PC-3 (cell line): Measurements from ENCODE around the gene HIPK2. TPM values are rescaled to one million over a fixed set of nuclear protein-coding genes. Genes with fewer than 3 reads are reported as not detected.

ENCODE experiments used
- ATAC-seq: fragments of 200-7000 bp; cut with Tn5 transposase; 2 replicates; pipeline ENCODE4 v1.9.1; 2020; ENCODE audit warnings: mild to moderate bottlenecking, moderate library complexity
- BruUV-seq: library from RNA; stranded (reverse); fragments of 400-500 nt; replicated peaks from 2 replicates; lab custom pipeline; 2021; lab: Mats Ljungman, UMichigan
- CTCF ChIA-PET: fragments of 300-600 bp; sonication (Branson Sonifier 250); formaldehyde crosslinking; loops from one replicate; lab custom pipeline; 2022; ENCODE audit warnings: antibody characterized with exemption; lab: Charles Lee
- POLR2A ChIA-PET: fragments of 300-600 bp; sonication (Branson Sonifier 250); formaldehyde crosslinking; loops from one replicate; lab custom pipeline; 2022; ENCODE audit warnings: antibody characterized with exemption; ENCODE audit not compliant: unreplicated experiment; lab: Charles Lee
- DNase-seq: peaks from one replicate; pipeline ENCODE4 v3.0.0-alpha.2; 2015
- H2AFZ ChIP-seq: fragments of 300-600 bp; sonication (generic); 2 replicates; pipeline ENCODE4 v1.6.0; 2016; ENCODE audit warnings: antibody characterized with exemption, low read length
- H3F3A ChIP-seq: fragments of 300-600 bp; sonication (generic); one replicate; pipeline ENCODE4 v1.6.0; 2017; ENCODE audit warnings: antibody characterized with exemption, low read length, control low read depth, mild to moderate bottlenecking; ENCODE audit not compliant: unreplicated experiment
- H3K27ac ChIP-seq: fragments of 300-600 bp; sonication (generic); 2 replicates; pipeline ENCODE4 v1.5.1; 2016; ENCODE audit warnings: mild to moderate bottlenecking, low read length
- H3K27me3 ChIP-seq: fragments of 300-600 bp; sonication (generic); 2 replicates; pipeline ENCODE4 v1.6.1; 2016; ENCODE audit warnings: low read length, mixed read lengths
- H3K36me3 ChIP-seq: fragments of 300-600 bp; sonication (generic); 2 replicates; pipeline ENCODE4 v1.6.1; 2016; ENCODE audit warnings: low read depth, mixed run types, low read length, mixed read lengths
- H3K4me1 ChIP-seq: fragments of 300-600 bp; sonication (generic); 2 replicates; pipeline ENCODE4 v1.5.1; 2016; ENCODE audit warnings: low read length; ENCODE audit not compliant: insufficient read depth
- H3K4me2 ChIP-seq: fragments of 300-600 bp; sonication (generic); 2 replicates; pipeline ENCODE4 v1.6.0; 2016; ENCODE audit warnings: low read length
- H3K4me3 ChIP-seq: fragments of 300-600 bp; sonication (generic); 2 replicates; pipeline ENCODE4 v1.5.1; 2016; ENCODE audit warnings: mild to moderate bottlenecking, low read length, mixed read lengths
- H3K79me2 ChIP-seq: fragments of 300-600 bp; sonication (generic); 2 replicates; pipeline ENCODE4 v1.6.1; 2017; ENCODE audit warnings: low read length, mixed read lengths
- H3K9ac ChIP-seq: fragments of 300-600 bp; sonication (generic); 2 replicates; pipeline ENCODE4 v1.6.0; 2016; ENCODE audit warnings: mild to moderate bottlenecking, low read length
- H3K9me2 ChIP-seq: fragments of 300-600 bp; sonication (generic); replicated peaks from 2 replicates; pipeline ENCODE4 v1.6.1; 2016; ENCODE audit warnings: mixed run types, low read length, mixed read lengths
- H3K9me3 ChIP-seq: fragments of 300-600 bp; sonication (generic); 2 replicates; pipeline ENCODE4 v1.6.1; 2016; ENCODE audit warnings: low read length, mixed read lengths
- H4K20me1 ChIP-seq: fragments of 300-600 bp; sonication (generic); 2 replicates; pipeline ENCODE4 v1.6.1; 2016; ENCODE audit warnings: low read length, mixed read lengths
- CTCF ChIP-seq: fragments of 300-600 bp; sonication (generic); conservative IDR thresholded peaks from 2 replicates; pipeline ENCODE4 v1.5.1; 2017; ENCODE audit warnings: antibody characterized with exemption, low read depth, mild to moderate bottlenecking, low read length
- EZH2 ChIP-seq: fragments of 300-600 bp; sonication (generic); IDR thresholded peaks from one replicate; pipeline ENCODE4 v1.6.1; 2017; ENCODE audit warnings: antibody characterized with exemption, mild to moderate bottlenecking, low read length; ENCODE audit not compliant: unreplicated experiment
- EZH2phosphoT487 ChIP-seq: fragments of 300-600 bp; sonication (generic); IDR thresholded peaks from 2 replicates; pipeline ENCODE4 v1.6.1; 2018; ENCODE audit warnings: mild to moderate bottlenecking, antibody characterized with exemption, low read length, borderline replicate concordance
- intact Hi-C: fragments of 100-400 bp; cut with micrococcal nuclease; formaldehyde crosslinking; loops from 2 replicates; pipeline ENCODE4 v1.9.0; 2023
- total RNA-seq: library from RNA; depleted of rRNA; stranded (reverse); fragments of >200 nt; gene quantifications from 2 replicates; pipeline ENCODE4 v1.2.3, GENCODE V29; 2014

The HIPK2 gene
- total RNA-seq, 1 experiment from 2014 or later: 38.1 TPM

- CTCF ChIA-PET: no interaction called here
- Histone ChIP-seq H3K27ac (no peak overlapping the region), H3K4me2 (no peak overlapping the region), H3F3A (no peaks in the 10 kb centered on the region), H3K36me3 (no peaks in the 10 kb centered on the region), H3K4me1 (peaks cover 9% of the 10 kb centered on the region), H3K9ac (no peak overlapping the region), H3K9me3 (no peaks in the 10 kb centered on the region), H3K4me3 (no peak overlapping the region), H3K27me3 (no peaks in the 10 kb centered on the region), H2AFZ (no peak overlapping the region), H3K79me2 (no peaks in the 10 kb centered on the region), H3K9me2 (no peaks in the 10 kb centered on the region), H4K20me1 (no peaks in the 10 kb centered on the region)
- no peak for TF ChIP-seq EZH2
- TF ChIP-seq CTCF: no peak
- TF ChIP-seq EZH2phosphoT487: no peak
- POLR2A ChIA-PET: no interaction called here
- DNase-seq (no peak), ATAC-seq (no peak)
- intact Hi-C loops: no loop called here
- BruUV-seq: no TSS peak
Observed at GRCh38 chr7:139821349-139822105, 43.7 kb upstream of the HIPK2 start.

- Histone ChIP-seq H3F3A (no peaks in the 10 kb centered on the region), H3K27me3 (no peaks in the 10 kb centered on the region), H3K4me3 (no peak overlapping the region), H3K36me3 (no peaks in the 10 kb centered on the region), H3K79me2 (no peaks in the 10 kb centered on the region), H3K9ac (no peak overlapping the region), H4K20me1 (no peaks in the 10 kb centered on the region), H3K9me2 (no peaks in the 10 kb centered on the region), H2AFZ (no peak overlapping the region), H3K4me2 (no peak overlapping the region), H3K4me1 (no peaks in the 10 kb centered on the region), H3K9me3 (no peaks in the 10 kb centered on the region), H3K27ac (no peak overlapping the region)
- DNase-seq (no peak), ATAC-seq (no peak)
- POLR2A ChIA-PET: no interaction called here
- TF ChIP-seq CTCF (no peak), EZH2phosphoT487 (no peak), EZH2 (no peak)
- BruUV-seq: no TSS peak
- intact Hi-C loops: no loop called here
- CTCF ChIA-PET: no interaction called here
Observed at GRCh38 chr7:139820089-139820488, 42.3 kb upstream of the HIPK2 start.

DNA sequence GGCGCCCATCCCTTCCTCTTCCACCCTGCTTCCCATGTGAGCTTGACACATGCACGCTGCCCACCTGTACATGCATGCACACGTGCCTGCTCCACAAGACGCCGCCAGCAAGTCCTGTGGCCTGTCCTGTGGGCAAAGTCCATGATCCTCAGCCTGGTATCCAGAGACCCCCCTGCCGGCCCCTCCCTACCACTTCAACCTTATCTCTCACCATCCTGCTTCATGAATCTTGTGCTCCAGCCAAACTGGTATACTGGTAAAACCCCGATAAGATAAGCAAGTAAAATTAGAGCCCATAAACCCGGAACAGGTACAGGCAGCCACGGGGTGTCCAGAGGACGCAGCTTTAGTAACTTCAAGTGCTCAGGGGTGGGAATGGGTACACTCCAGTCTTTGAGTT lies 39.5 kb upstream of the HIPK2 start:
- intact Hi-C loops: no loop called here
- H3K4me2 ChIP-seq: no peak overlapping the region
- no peaks in the 10 kb centered on the region for H3K4me1 ChIP-seq
- H3K9ac ChIP-seq: no peak overlapping the region
- no peaks in the 10 kb centered on the region for H3K36me3 ChIP-seq
- H3K27ac ChIP-seq: no peak overlapping the region
- ATAC-seq: no peak
- no peaks in the 10 kb centered on the region for H4K20me1 ChIP-seq
- H3K4me3 ChIP-seq: no peak overlapping the region
- no TSS peak for BruUV-seq
- no peaks in the 10 kb centered on the region for H3K79me2 ChIP-seq
- CTCF ChIA-PET: no interaction called here
- H3K27me3 ChIP-seq: no peaks in the 10 kb centered on the region
- no peak overlapping the region for H2AFZ ChIP-seq
- H3F3A ChIP-seq: no peaks in the 10 kb centered on the region
- no peak for TF ChIP-seq EZH2phosphoT487
- TF ChIP-seq CTCF: no peak
- TF ChIP-seq EZH2: no peak
- POLR2A ChIA-PET: no interaction called here
- no peaks in the 10 kb centered on the region for H3K9me3 ChIP-seq
- DNase-seq: no peak
- no peaks in the 10 kb centered on the region for H3K9me2 ChIP-seq
